Spleen (tissue), 11 donors: ENCODE measurements around the gene CCDC194. TPM values are rescaled to one million over a fixed set of nuclear protein-coding genes. Genes with fewer than 3 reads are reported as not detected.

Experiments used
- DNase-seq: peaks from one replicate; pipeline ENCODE4 v3.0.0-alpha.2; 2020
- H3K27ac ChIP-seq, 8 donors: fragments of 200-600 bp; sonication (generic) in 7 of 8; 1 replicate in 4 of 8; 2 replicates in 4 of 8; pipeline versions ENCODE4 v1.5.0 to v1.8.0; 2016 to 2021; ENCODE audit warnings: inconsistent platforms in 4 of 8, mild to moderate bottlenecking in 4 of 8, moderate library complexity in 1 of 8
- H3K27me3 ChIP-seq, 7 donors: fragments of 200-600 bp; sonication (generic) in 6 of 7; replicated peaks in 1 of 7; 1 replicate in 4 of 7; 2 replicates in 3 of 7; pipeline versions ENCODE4 v1.5.0 to v1.8.0; 2016 to 2021; ENCODE audit warnings: inconsistent platforms in 3 of 7, mild to moderate bottlenecking in 1 of 7
- H3K36me3 ChIP-seq, 6 donors: fragments of 200-600 bp; sonication (generic) in 5 of 6; 1 replicate in 4 of 6; 2 replicates in 2 of 6; pipeline versions ENCODE4 v1.5.0 to v1.8.0; 2016 to 2021; ENCODE audit warnings: inconsistent platforms in 2 of 6
- H3K4me1 ChIP-seq, 6 donors: fragments of 200-600 bp; sonication (generic) in 5 of 6; 1 replicate in 3 of 6; 2 replicates in 3 of 6; pipeline versions ENCODE4 v1.5.0 to v1.8.0; 2016 to 2021; ENCODE audit warnings: inconsistent platforms in 3 of 6
- H3K4me3 ChIP-seq, 8 donors: fragments of 200-600 bp; sonication (generic) in 7 of 8; 1 replicate in 4 of 8; 2 replicates in 4 of 8; pipeline versions ENCODE4 v1.5.0 to v1.8.0; 2016 to 2021; ENCODE audit warnings: inconsistent platforms in 4 of 8, mild to moderate bottlenecking in 4 of 8, moderate library complexity in 2 of 8
- H3K9me3 ChIP-seq, 8 donors: fragments of 200-600 bp; sonication (generic) in 7 of 8; 1 replicate in 4 of 8; 2 replicates in 4 of 8; pipeline versions ENCODE4 v1.5.0 to v1.8.0; 2016 to 2021; ENCODE audit warnings: inconsistent platforms in 4 of 8
- POLR2A ChIP-seq, 3 donors: fragments of 450-650 bp; IDR thresholded peaks; one replicate each; pipeline ENCODE4 v1.5.1; 2017; ENCODE audit warnings: antibody characterized with exemption in 3 of 3, mild to moderate bottlenecking in 1 of 3
- POLR2AphosphoS5 ChIP-seq, 3 donors: sonication (generic); formaldehyde crosslinking; IDR thresholded peaks; one replicate each; pipeline ENCODE4 v1.5.1; 2017; ENCODE audit warnings: antibody characterized with exemption in 3 of 3
- WGBS, 5 donors: extraction: QIAGEN DNeasy Blood & Tissue Kit in 3 of 5; methylation state at CpG; one replicate each; pipeline versions ENCODE4 v1.1.5 to v1.1.7; 2013 to 2018; 5-methylcytosine and 5-hydroxymethylcytosine counted together
- intact Hi-C: fragments of 100-400 bp; cut with DNase I; formaldehyde crosslinking; loops from one replicate; pipeline ENCODE4 v1.15.0; 2023; ENCODE audit warnings: low total_unique reads
- polyA plus RNA-seq, 3 donors: library from polyadenylated mRNA; stranded (reverse); fragments of 200-250 nt; gene quantifications; one replicate each; pipeline ENCODE4 v1.2.1, GENCODE V29; 2013
- total RNA-seq, 7 donors: library from RNA; depleted of rRNA in 3 of 7; stranded (reverse); fragments of >200 nt in 3 of 7; fragmentation: NEBNext Ultra II Directional in 4 of 7; extraction: Animal tissue kit (Norgen Biotek cat#: 25700) in 4 of 7; gene quantifications; one replicate each; pipeline versions ENCODE4 v1.1.0 to v1.2.1, GENCODE V29; 2016 to 2021
- TF ChIP-seq, protein P1 (sequence below), 11 experiments: fragments of 200-600 bp in 7 of 11; fragments of 450-650 bp in 4 of 11; sonication (generic) in 4 of 11; IDR thresholded peaks in 8 of 11; conservative IDR thresholded peaks in 3 of 11; 1 replicate in 7 of 11; 2 replicates in 4 of 11; pipeline versions ENCODE4 v1.4.0 to v1.8.0; 2016 to 2021; ENCODE audit warnings: antibody characterized with exemption in 11 of 11, inconsistent platforms in 4 of 11, mild to moderate bottlenecking in 1 of 11
- donor health status: healthy with polysubstance abuse.
- donor health status: DM: no; HTN: no; CAD: no; lungs with moderate emphysema.
- donor health status: DM: no; HTN: no; CAD: no.
- donor health status: Bipolar disorder and iron deficiency.
- donor health status: healthy.
- donor health status: DM: no; HTN: no; CAD: no.
- donor health status: DM: yes; HTN: yes; CAD: no.

CCDC194 gene
- total and polyA plus RNA-seq, 10 donors: 0.13 to 2.2 (median 1.4) TPM; not detected in 1

GRCh38 chr19:17411801-17412200 lies 17.8 kb upstream of the CCDC194 start:
- 86 to 93% (median 88%) methylated on average over 11 of the region's 11 CpGs for WGBS, 5 donors
- H3K27me3 ChIP-seq: no peaks in the 10 kb centered on the region
- TF ChIP-seq POLR2A (IDR thresholded peaks at IDR 0.05): no peak
- no peak for TF ChIP-seq POLR2AphosphoS5 (IDR thresholded peaks at IDR 0.05)
- TF ChIP-seq, protein P1, sequence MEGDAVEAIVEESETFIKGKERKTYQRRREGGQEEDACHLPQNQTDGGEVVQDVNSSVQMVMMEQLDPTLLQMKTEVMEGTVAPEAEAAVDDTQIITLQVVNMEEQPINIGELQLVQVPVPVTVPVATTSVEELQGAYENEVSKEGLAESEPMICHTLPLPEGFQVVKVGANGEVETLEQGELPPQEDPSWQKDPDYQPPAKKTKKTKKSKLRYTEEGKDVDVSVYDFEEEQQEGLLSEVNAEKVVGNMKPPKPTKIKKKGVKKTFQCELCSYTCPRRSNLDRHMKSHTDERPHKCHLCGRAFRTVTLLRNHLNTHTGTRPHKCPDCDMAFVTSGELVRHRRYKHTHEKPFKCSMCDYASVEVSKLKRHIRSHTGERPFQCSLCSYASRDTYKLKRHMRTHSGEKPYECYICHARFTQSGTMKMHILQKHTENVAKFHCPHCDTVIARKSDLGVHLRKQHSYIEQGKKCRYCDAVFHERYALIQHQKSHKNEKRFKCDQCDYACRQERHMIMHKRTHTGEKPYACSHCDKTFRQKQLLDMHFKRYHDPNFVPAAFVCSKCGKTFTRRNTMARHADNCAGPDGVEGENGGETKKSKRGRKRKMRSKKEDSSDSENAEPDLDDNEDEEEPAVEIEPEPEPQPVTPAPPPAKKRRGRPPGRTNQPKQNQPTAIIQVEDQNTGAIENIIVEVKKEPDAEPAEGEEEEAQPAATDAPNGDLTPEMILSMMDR (IDR thresholded peaks at IDR 0.05 in 8 of 11, conservative IDR thresholded peaks at IDR 0.05 in 3 of 11): no peak
- H3K4me3 ChIP-seq: no peak overlapping the region
- peak overlapping the region in 5 of 8 donors; percentile 63 to 82 (median 78) for H3K27ac ChIP-seq
- H3K36me3 ChIP-seq: peaks cover 0 to 64% (median 30%) of the 10 kb centered on the region in 6 donors
- no peaks in the 10 kb centered on the region for H3K9me3 ChIP-seq
- H3K4me1 ChIP-seq: peaks cover 15 to 70% (median 43%) of the 10 kb centered on the region in 6 donors
- intact Hi-C loops: no loop called here
- DNase-seq: no peak

DNA sequence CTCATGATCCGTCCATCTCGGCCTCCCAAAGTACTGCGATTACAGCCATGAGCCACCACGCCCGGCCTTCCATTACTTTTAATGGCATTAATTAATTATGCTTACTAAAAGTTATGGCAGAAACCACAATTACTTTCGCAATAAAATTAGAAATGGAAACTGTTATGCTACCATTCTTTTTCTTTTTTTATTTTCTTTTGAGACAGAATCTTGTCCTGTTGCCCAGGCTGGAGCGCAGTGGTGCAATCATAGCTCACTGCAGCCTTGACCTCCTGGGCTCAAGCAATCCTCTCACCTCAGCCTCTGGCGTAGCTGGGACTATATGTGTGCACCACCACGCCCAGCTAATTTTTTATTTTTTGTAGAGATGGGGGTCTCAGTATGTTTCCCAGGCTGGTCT lies 16.0 kb upstream of the CCDC194 start:
- no peaks in the 10 kb centered on the region for H3K9me3 ChIP-seq
- WGBS, 5 donors: 92 to 96% (median 94%) methylated on average over 9 of the region's 9 CpGs
- H3K27me3 ChIP-seq: no peaks in the 10 kb centered on the region
- peaks cover 20 to 86% (median 58%) of the 10 kb centered on the region in 6 donors for H3K4me1 ChIP-seq
- peaks cover 0 to 53% (median 20%) of the 10 kb centered on the region in 6 donors for H3K36me3 ChIP-seq
- intact Hi-C loops: no loop called here
- DNase-seq: no peak
- no peak overlapping the region for H3K27ac ChIP-seq
- H3K4me3 ChIP-seq: no peak overlapping the region
- TF ChIP-seq POLR2AphosphoS5 (IDR thresholded peaks at IDR 0.05): no peak
- no peak for TF ChIP-seq POLR2A (IDR thresholded peaks at IDR 0.05)
- TF ChIP-seq, protein P1 (IDR thresholded peaks at IDR 0.05 in 8 of 11, conservative IDR thresholded peaks at IDR 0.05 in 3 of 11): no peak

DNA sequence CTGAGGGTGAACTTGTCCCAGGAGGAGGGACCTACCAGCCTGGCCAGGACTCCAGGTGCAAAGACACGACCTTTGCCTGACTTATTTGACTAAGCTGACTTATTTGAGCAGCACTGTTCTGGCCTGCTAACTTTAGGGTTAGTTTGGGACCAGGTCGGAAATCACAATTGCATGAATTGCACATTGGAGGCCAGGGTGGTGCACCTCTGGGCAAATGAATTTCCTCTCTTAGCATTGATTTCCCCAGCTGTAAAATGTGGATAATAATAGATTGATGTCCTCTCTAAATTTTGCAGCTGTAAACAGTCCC lies 12.8 kb upstream of the CCDC194 start:
- TF ChIP-seq POLR2A (IDR thresholded peaks at IDR 0.05) (no peak), POLR2AphosphoS5 (IDR thresholded peaks at IDR 0.05) (no peak)
- TF ChIP-seq, protein P1 (IDR thresholded peaks at IDR 0.05 in 8 of 11, conservative IDR thresholded peaks at IDR 0.05 in 3 of 11): no peak
- H3K27ac ChIP-seq: peak overlapping the region; percentile 91 to 97 (median 94)
- H3K9me3 ChIP-seq: no peaks in the 10 kb centered on the region
- peaks cover 25 to 85% (median 57%) of the 10 kb centered on the region in 6 donors for H3K4me1 ChIP-seq
- H3K36me3 ChIP-seq: peaks cover 0 to 36% (median 11%) of the 10 kb centered on the region in 6 donors
- peak overlapping the region; percentile 60 to 80 (median 70) for H3K4me3 ChIP-seq
- H3K27me3 ChIP-seq: no peaks in the 10 kb centered on the region
- intact Hi-C loops: no loop called here
- 4 to 25% (median 8%) methylated on average over 2 of the region's 2 CpGs for WGBS, 5 donors
- DNase-seq: no peak

DNA sequence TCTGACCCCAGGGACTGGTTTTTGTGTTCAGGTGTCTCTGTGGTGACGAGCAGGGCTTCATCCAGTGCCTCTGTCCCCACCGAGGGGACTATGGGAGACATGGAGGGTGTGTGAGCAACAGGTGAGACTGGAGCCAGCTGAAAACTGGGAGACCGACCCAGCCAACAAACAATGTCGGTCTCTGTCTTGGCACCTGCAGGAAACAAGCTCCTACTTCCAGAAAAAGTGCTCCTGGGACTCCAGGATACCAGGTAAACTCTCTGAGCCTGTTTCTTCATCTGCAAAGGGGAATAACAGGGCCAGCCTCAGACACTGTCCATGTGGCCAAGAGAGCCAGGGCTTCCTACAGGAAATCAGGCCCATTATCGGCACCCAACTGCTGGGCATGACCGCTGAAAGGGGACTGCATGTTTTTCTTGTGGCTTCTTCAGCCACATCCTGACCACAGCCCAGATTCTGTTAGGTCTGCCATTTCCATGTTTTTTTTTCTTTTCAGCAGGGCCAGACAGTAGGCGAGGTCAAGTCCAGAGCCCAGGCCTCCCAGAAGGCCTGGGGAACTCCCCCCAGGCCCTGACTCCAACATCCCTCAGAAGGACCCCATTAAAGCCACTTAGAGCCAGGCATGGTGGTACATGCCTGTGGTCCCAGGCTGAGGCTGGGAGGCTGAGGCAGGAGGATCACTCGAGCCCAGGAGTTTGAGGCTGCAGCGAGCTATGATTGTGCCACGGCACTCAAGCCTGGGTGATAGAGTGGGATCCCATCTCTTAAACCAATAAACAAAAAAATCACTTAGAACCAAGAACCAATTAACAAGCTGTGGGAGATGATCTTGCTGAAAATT lies 12.3 kb upstream of the CCDC194 start:
- H3K9me3 ChIP-seq: no peaks in the 10 kb centered on the region
- peaks cover 25 to 84% (median 61%) of the 10 kb centered on the region in 6 donors for H3K4me1 ChIP-seq
- TF ChIP-seq, protein P1 (IDR thresholded peaks at IDR 0.05 in 8 of 11, conservative IDR thresholded peaks at IDR 0.05 in 3 of 11): no peak
- TF ChIP-seq POLR2AphosphoS5 (IDR thresholded peaks at IDR 0.05): peak in 1 of 3 donors; percentile 35
- intact Hi-C loops: no loop called here
- no peak for DNase-seq
- WGBS, 5 donors: 17 to 21% (median 19%) methylated on average over 9 to 10 of the region's 10 CpGs
- peak overlapping the region; percentile 60 to 80 (median 70) for H3K4me3 ChIP-seq
- H3K27ac ChIP-seq: peak overlapping the region; percentile 91 to 97 (median 94)
- H3K27me3 ChIP-seq: no peaks in the 10 kb centered on the region
- H3K36me3 ChIP-seq: peaks cover 0 to 36% (median 12%) of the 10 kb centered on the region in 6 donors
